Activated CD4-positive, CD25-positive, alpha-beta regulatory T cell treated with anti-CD3 and anti-CD28 coated beads, Interleukin-2, amount 50 U/mL, for 24 hours (primary cell): ENCODE measurements around the gene TBCD.
A peak's percentile ranks its signal among the peaks of the same experiment; 100 is the strongest.

ENCODE experiments used
- ATAC-seq, 2 donors: fragments of 150-1000 bp; cut with Tn5 transposase; one replicate each; pipeline ENCODE4 v1.10.0; 2021; ENCODE audit warnings: mild to moderate bottlenecking in 1 of 2, moderate library complexity in 1 of 2

TBCD gene

DNA sequence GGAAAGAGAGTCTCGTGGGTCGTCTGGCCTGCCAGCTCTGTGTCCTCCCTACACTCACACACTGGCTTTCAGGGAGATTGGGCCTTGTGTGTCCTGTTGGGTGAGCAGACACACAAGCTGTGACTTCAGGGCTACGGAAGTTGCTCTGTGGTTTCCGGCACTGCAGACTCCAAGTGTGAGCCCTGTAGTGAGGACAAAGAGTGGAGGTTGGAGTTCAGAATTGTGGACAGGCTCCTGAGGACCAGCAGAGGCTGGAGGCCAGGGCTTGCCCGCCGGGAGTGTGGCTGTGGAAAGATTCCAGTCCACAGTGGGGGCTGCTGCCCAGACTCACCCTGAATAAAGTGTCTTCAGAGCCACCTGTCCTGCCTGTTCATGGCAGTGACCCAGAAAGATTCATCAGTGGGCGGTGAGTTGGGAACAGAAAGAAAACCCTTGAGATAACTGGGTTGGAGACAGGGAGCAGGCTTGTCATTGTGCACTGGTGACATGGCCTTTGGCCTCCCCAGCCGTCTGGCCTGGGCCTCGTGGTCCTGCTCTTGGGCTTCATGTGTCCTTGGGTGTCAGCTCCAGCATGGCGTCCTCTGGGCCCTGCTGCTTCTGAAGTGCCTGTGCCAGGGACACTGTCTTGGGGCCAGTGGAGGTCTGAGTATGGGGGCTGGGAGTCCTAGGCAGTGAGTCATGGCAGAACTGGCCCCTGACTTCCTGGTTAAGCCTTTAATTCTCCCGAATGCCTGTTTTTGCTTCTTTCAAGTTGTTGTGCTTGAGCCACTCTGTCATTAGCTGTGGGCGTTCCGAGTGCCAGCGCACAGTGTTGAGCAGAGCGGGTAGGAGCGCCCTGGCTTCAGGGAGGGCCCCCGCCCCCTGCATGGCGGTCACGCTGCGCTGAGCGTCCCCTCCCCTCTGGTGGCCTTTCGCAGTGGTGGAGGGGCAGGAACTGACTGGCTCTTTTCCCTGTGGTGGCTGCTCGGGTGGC lies 107.9 kb downstream of the TBCD start:
- ATAC-seq, result peak in 1 of 2 donors; percentile 36

DNA sequence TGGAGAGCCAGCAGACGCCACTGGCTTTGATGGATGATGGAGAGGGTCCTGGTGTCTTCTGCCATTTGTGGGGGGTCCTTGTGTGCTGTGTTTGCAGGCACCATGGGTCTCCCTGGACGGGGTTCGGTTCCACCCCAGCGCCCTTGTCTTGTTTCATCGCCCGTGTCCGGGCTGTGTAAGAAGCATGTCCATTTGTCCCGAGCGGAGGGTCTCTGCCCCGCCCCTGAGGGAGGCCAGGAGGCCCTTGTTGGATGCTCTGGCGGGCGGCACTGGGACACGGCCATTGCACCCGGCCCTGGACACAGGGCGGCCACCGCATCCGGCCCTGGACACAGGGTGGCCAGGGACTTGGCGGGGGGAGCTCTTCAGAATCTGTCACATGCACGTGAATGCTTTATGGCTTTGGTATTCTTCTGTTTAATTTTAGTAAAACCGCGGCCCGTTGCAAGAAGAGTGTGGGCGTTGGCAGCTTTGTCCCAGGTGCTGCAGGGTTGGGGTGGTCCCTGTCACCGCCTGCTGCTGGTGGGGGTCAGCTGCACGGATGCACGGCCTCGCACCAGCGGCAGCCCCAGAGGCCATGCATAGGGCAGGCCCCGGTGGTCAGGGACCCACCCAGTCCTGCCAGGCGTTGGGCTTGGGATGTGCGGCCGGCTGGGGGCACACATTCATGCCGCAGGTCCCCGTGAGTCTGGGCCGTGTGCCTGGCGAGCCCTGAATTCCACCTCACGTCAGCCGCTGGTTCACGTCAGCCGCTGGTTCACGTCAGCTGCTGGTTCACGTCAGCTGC lies 108.9 kb downstream of the TBCD start:
- no peak for ATAC-seq

DNA sequence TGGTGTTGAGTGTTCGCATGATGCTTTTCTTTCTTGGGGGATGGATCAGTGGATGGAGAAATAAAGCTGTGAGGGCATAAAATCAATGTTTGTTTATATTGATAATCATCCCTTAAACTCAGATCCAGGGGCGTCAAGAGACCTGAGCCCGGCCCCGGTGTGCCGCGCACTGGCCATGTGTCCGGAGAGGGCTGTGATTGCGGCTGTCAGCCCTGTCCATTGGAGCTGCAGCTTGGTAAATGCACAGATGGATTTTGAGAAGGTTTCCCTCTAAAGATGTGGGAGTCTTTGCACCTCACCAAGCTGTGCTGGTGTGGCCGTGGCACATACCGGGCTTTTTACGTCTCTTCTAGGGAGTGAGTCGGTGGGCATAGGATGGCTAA lies 109.5 kb downstream of the TBCD start:
- ATAC-seq, result no peak

DNA sequence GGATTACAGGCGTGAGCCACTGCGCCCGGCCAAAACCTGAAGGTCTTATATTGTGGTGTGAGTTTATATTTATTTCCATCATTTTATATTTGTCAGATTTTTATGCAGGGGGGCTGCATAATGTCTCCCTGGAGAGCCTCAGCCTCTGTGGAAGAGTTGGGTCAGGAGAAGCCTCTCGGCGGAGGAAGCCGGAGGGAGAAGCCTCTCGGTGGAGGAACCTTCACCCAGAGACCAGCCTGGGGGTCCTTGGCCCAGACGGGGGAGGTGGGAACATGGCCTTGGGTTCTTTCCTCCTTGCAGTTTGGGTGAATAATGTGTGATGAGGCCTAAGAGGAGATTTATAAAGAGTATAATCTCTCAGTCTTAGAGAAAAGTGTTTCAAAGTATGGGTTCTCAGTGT lies 110.3 kb downstream of the TBCD start:
- no peak for ATAC-seq

DNA sequence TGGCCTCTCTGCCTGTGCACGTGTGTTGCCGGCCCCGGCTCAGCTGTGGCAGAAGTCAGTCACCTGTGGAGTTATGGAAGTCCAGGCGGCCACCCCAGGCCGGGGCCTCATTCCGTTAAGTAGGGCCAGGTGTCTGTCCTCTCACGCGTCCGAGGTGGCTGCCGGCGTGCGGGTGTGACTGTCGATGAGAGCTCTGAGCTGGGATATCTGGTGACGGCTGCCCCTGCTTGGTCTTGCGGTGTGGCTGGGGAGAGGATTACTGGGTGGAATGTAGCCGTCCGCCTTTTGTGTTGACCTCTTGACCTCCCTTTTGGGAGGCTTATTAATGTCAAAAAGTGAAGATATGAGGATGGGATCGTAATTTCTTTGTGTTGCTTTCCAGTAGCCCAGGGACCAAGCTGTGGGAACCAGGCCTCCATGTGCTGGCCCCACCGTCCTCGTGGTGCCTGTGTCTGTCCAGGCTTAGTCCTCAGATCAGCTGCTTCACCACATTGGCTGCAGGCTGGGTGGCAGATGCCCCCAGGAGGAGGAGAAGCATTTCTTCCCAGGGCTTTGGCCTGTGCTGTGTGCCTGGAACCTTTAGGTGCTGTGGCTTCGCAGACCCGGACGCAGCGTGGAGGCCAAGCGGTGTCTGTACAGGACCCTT lies 111.0 kb downstream of the TBCD start:
- no peak for ATAC-seq

DNA sequence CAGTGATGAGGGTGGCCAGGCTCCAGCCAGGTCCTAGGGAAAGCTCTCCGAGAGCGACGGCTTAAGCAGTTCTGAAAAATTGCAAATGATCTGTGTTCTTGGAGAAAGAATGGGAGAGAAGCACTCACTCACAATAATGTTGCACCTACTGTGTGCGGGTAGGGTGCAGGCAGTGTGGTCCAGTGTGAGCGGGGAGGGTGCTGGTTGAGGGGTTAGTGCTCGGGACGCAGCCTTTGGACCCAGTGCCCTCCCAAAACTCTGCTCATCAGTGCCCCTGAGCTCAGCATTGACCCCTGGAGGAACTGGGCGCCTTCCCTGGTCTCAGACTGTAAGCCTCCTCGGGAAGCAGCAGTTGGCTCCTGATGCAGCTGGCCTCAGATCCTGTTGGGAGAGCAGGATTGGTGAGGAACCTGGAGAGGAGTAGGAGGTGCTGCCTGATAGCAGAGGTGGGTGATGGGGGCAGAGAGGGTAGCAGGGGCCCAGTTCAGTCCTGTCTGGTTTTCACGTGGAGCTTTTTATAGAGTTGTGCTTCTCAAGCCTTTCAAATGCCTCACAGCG lies 111.6 kb downstream of the TBCD start:
- no peak for ATAC-seq

DNA sequence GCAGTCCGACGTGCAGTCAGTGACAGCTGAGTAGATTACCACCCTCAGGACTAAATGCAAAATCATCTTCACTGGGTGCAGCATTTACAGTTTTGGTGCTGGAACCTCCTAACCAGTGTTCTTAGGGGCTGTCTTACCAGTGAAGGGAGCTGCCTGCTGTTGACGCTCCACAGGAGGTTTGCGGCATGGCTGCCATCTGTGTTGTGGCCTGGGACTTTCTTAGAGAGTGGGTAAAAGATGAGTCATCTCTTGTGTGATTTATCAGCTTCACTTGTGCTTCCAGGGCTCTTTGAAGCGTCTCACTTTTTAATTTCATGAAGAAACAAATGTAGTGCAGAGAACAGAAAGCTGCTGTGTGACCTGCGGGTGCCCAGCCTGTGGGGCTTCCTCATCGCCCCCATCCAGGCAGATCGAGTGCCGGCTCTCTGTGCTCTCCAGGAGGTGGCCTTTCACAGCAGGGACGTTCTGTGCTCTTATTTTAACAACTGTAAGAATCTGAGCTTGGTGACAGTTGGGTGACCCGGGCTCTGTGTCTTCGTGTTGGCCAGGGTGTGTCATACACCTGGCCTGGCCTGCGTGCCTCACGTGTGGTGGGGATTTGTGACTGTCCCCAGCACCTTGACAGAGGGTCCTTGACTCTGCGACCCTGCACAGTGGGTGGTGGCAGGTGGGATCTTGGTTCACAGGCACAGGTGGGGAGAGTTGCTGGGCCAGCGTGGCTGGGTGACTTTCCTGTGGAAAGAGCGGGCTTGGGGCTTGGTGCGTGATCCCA lies 112.3 kb downstream of the TBCD start:
- peak; percentile 96 to 98 for ATAC-seq

DNA sequence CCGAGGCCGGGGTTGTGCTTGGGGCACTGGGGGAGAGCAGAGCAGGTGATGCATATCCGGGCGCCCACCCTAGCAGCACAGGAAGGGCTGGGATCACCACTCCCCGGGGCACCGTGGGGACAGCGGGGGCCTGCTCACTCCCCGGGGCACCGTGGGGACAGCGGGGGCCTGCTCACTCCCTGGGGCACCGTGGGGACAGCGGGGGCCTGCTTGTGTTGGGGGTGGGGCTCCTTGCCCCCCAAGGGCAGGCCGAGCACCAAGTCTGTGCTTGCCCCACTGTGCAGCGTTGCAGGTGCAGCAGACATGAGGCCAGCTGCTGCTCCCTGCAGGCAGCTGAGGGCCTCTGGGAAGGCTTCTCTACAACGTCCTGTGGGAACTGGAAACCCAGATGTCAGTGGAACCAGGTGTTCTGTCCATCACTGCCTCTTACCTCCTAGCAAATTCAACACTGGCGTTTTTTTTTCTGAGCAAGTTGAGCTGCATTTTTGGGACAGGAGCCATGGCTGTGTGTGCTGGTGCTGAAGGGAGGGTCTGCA lies 112.9 kb downstream of the TBCD start:
- no peak for ATAC-seq

DNA sequence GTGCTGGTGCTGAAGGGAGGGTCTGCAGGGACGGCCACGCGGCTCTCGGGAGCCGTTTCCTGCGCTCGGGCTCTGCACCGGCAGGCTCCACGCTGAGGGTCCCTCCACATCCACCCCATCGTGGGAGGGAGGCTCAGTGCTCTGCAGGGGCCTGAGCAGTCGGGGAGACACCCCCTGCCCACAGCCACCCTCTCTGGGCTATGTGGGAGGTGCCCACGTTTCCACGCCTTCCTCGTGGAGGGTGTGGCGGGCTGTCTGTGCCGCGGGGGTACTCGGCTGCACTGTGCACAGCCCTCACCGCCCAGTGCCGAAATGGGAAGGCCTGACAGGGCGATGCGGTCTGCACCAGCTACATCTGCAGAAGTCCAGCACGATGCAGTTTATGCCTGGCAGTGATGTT lies 113.4 kb downstream of the TBCD start:
- no peak for ATAC-seq

DNA sequence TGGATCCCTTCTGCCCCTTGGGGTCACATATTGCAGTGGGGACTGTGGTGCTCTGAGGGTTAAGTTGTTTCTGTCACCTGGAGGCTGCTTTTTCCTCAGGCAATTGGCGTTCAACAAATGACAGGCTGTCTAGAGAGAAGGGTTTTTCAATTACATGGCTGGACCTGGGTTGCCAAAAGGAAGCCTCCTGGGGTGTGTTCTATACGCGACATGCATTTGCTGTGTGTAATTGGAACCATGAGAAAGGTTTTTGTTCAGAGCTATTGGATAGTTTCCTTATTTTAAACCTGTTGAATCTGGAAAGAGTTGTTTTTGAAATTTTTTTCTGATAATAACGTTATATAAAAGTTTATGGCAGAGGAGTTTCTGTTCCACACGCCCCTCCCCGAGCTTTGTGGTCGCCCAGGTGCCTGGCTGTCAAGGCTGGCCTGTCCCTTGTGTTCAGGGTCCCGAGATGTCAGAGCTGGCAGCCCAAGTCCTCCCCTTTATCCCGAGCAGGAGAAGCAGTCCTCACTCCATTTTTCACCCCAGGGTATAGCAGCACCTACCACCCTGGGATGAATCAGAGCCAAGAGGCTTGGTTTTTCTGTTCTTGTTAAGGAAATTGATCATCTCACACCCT lies 114.0 kb downstream of the TBCD start:
- ATAC-seq, result no peak

DNA sequence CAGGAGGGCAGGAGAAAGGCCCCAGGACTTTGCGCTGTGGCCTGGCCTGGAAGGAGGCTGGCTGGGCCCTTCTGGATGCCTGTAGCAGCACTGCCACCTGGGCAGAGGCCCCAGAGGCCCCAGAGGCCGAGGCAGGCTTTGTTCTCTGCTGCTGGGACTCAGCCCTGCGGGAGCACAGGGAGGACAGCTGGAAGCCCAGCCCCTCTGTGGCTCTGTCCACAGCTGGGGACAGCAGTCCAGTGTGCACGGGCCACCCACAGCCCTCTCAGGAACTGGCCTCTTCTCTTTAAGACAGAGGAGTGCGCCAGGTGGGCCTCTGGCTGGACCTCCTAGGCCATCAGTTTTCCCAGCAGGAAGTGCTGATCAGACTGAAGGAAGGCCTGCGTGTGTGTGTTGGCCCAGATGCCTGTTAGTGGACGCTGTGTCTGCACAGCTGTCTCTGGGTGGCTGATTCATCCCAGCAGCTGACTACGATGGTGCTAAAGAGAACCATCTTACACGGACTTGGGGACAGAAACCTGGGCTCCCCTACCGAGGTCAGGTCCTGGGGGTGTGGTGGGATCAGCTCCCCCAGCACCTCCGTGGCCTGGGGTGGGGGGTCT lies 114.8 kb downstream of the TBCD start:
- no peak for ATAC-seq

DNA sequence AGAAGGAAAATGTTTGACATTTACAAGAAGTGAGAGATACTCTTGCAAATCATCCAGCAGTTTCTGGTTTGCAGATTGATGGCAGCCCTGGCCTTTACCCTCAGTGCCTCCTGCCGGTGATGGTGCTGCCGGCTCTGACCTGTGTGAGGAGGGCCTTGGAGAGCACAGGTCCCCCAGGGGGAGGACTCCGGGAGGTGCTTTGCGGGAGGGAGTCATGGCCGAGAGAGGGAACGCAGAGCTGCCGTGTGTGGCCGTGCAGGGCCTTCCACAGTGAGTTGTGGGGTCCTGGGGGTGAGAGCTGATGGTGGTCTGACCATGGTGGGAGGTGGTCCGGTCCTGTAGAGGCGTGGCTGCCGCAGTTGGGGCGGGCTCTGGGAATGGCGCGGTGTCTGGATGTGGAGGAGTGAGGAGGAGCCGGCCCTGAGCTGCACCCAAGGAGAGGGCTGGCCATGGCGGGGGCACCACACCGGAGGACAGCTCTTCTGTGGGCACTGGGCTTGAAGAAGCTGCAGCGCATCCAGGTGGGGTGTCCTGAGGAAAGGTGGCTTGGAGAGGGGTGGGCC lies 116.0 kb downstream of the TBCD start:
- ATAC-seq, result no peak

DNA sequence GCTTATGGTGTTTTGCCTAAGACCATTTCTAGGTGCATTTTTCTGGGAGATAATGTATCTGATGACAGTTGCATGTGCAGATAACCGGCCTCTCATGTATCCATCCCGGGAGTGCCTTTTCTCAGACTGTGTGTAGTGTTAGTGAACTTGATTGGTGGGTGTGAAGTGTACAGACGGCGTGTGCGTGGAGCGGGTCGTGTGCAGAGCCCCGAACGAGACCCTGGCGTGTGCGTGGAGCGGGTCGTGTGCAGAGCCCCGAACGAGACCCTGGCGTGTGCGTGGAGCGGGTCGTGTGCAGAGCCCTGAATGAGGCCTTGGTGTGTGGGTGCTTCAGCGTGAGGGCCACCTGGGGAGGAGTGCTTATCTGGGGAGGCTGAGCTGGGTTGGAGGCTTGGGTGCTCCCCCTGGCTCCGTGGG lies 116.9 kb downstream of the TBCD start:
- no peak for ATAC-seq

DNA sequence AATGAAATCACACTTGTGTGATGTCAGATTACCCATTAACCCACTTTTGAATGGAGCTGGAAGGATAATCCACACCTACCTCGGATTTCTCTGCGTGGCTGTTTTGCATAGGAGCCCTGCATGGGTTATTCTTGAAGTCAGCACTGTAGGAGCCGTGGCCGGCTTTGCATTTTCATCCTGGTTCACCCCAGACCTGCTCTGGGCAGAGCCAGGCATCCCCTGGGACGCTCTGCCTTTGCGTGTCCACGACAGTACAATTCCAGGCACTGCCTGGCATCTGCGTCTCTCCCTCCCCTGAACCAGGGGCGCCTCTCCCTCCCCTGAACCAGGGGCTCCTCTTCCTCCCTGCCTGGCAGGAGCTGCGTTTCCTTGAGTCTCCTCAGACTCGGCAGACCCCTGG lies 117.7 kb downstream of the TBCD start:
- ATAC-seq, result no peak

DNA sequence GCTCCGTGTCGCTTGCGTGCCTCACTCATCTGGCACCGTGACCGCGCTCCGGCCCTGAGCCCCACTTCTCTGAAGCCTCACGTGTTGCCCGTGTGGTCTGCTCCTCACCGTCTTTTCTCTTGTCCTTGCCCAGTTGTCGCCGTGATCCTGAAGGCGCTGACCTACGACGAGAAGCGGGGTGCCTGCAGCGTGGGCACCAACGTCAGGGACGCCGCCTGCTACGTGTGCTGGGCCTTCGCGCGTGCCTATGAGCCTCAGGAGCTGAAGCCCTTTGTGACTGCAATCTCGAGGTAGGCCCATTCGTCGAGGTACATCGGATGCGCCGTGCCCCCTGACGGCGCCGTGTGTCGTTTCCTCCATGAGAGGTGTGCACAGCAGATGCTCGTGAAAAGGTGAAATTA lies 118.2 kb downstream of the TBCD start:
- no peak for ATAC-seq

DNA sequence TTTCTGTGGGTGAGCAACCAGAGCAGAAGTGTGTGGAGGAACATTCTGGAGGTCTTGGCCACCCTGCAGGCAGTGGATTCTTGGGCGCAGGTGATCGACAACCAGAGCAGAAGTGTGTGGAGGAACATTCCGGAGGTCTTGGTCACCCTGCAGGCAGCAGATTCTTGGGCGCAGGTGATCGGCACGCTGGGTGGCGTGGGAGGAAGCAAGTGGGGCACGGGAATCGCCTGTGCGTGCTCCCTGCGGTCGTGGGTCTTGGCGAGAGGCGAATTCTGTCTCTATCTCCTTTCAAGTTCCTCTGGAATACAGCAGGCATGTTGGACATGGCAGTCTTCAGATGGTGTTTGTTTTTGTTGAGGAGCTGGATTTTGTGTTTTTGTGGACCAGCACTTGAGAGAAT lies 118.7 kb downstream of the TBCD start:
- ATAC-seq, result no peak

DNA sequence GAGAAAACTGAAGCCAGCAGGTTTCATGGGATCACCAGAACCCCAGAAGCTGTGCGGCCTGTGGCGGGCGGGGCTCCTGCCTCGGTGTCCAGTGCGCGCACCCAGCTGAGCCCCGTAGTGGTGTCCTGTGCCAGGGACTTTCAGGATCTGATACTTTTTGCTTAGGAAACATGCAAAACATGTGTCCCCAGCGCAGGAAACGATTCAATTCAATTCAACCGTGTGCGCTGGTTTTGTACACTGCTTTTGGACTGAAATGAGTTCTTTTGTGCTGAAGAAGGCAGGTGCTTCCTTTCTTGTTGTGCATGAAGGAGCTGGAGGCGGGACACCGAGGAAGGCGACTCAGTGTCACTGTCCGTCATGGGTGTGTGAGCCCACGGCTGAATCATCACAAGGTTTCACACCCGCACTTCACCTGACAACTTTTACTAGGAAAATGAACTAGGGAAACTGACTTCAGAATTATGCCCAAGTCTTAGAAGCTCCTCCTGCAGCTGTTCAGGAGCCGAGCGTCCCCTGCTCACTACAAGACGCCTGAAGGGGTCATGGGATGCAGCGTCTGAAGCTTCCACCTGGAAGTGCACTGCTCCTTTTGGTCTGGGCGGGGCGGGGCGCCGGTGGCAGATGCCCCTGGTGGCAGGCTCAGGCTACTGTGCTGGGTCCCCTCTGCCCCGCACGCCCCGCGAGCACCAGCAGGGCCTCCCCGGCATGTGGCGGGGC lies 119.4 kb downstream of the TBCD start:
- ATAC-seq, result peak; percentile 65 to 79

DNA sequence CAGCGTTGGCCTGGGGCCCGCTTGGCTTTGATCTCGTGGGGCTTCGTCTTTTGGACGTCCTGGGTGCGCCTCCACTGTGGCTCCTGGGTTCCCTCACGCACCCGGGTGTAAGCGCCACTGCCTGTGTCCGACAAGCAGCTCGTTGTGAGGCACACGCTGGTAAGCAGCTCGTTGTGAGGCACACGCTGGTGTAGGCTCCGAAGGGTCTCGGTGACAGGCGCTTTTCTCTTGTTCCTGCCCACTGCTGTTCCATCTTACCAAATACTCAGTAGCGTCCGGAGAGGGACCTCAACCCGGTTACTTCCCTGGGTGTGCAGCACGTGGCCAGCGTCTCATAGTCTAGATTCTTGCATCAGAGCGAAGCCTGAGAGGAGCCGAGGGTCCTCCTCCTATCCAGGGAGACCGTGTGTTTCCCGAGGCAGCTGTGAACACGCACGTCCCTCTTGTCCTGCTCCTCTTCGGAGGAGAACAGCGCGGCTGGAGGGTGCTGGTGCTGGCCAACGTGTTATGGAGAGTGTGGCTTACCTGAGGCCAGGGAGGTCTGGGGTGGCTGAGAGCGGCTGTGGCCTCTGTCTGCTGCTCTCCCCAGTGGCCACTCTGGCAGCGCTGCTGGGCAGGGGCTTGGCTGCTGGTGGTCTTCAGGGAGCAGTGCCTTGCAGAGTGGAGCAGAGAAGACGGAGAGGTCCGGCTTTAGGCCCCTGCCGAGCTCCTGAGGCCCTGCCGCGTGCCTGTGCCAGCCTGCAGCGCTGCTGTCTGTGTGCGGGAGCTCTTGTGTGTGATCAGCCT lies 120.1 kb downstream of the TBCD start:
- no peak for ATAC-seq
